ENCODE measurements around the gene CDK5RAP2.
"Not testable (repeated sequence)": the region's sequence is repeated elsewhere in the genome, so short reads cannot be mapped to it uniquely, and the experiment has no call there.

CDK5RAP2 gene

GRCh38 chr9:120474591-120475243 is 105.2 kb downstream of the CDK5RAP2 start:
- Histone ChIP-seq H3K27ac (ENCODE audit: low read depth, low read length, severe bottlenecking) (no peak overlapping the region), H3K4me3 (ENCODE audit: extremely low read depth, insufficient read depth, low read length, poor library complexity, severe bottlenecking) (no peak overlapping the region), H3K36me3 (ENCODE audit: control insufficient read depth, insufficient read depth, low read length) (peaks cover 67% of the 10 kb centered on the region), H3K4me1 (ENCODE audit: control insufficient read depth, insufficient read depth, low read length, poor library complexity, severe bottlenecking) (no peaks in the 10 kb centered on the region), H3K9me3 (ENCODE audit: control insufficient read depth, low read length) (no peaks in the 10 kb centered on the region)
- 83 to 91% methylated on average over 3 of the region's 3 CpGs for WGBS, 2 experiments (ENCODE audit: insufficient coverage in 2 of 2)

GRCh38 chr9:120473608-120474007 is 106.4 kb downstream of the CDK5RAP2 start:
- Histone ChIP-seq H3K9me3 (ENCODE audit: control insufficient read depth, low read length) (no peaks in the 10 kb centered on the region), H3K36me3 (ENCODE audit: control insufficient read depth, insufficient read depth, low read length) (peaks cover 67% of the 10 kb centered on the region), H3K4me3 (ENCODE audit: extremely low read depth, insufficient read depth, low read length, poor library complexity, severe bottlenecking) (no peak overlapping the region), H3K27ac (ENCODE audit: low read depth, low read length, severe bottlenecking) (no peak overlapping the region), H3K4me1 (ENCODE audit: control insufficient read depth, insufficient read depth, low read length, poor library complexity, severe bottlenecking) (no peaks in the 10 kb centered on the region)
- 100% methylated on average over 1 to 2 of the region's 3 CpGs for WGBS, 2 experiments (ENCODE audit: insufficient coverage in 2 of 2)

- Histone ChIP-seq H3K27ac (ENCODE audit: low read depth, low read length, severe bottlenecking) (no peak overlapping the region), H3K9me3 (ENCODE audit: control insufficient read depth, low read length) (no peaks in the 10 kb centered on the region), H3K4me1 (ENCODE audit: control insufficient read depth, insufficient read depth, low read length, poor library complexity, severe bottlenecking) (no peaks in the 10 kb centered on the region), H3K36me3 (ENCODE audit: control insufficient read depth, insufficient read depth, low read length) (peaks cover 40% of the 10 kb centered on the region), H3K4me3 (ENCODE audit: extremely low read depth, insufficient read depth, low read length, poor library complexity, severe bottlenecking) (no peak overlapping the region)
- WGBS, 2 experiments (ENCODE audit: insufficient coverage in 2 of 2): 92% methylated on average over 2 of the region's 3 CpGs; no CpG with 5 or more reads in 1 of the 2 experiments
These were observed 114.1 kb downstream of the CDK5RAP2 start for GRCh38 chr9:120465685-120466407.

GRCh38 chr9:120464887-120465421 is 115.0 kb downstream of the CDK5RAP2 start:
- no peak overlapping the region for H3K27ac ChIP-seq (ENCODE audit: low read depth, low read length, severe bottlenecking)
- no peaks in the 10 kb centered on the region for H3K4me1 ChIP-seq (ENCODE audit: control insufficient read depth, insufficient read depth, low read length, poor library complexity, severe bottlenecking)
- WGBS, 2 experiments (ENCODE audit: insufficient coverage in 2 of 2): 100% methylated on average over 1 to 3 of the region's 4 CpGs
- peaks cover 45% of the 10 kb centered on the region for H3K36me3 ChIP-seq (ENCODE audit: control insufficient read depth, insufficient read depth, low read length)
- no peak overlapping the region for H3K4me3 ChIP-seq (ENCODE audit: extremely low read depth, insufficient read depth, low read length, poor library complexity, severe bottlenecking)
- H3K9me3 ChIP-seq (ENCODE audit: control insufficient read depth, low read length): no peaks in the 10 kb centered on the region

- Histone ChIP-seq H3K36me3 (ENCODE audit: control insufficient read depth, insufficient read depth, low read length) (peaks cover 47% of the 10 kb centered on the region), H3K27ac (ENCODE audit: low read depth, low read length, severe bottlenecking) (no peak overlapping the region), H3K4me1 (ENCODE audit: control insufficient read depth, insufficient read depth, low read length, poor library complexity, severe bottlenecking) (no peaks in the 10 kb centered on the region), H3K9me3 (ENCODE audit: control insufficient read depth, low read length) (no peaks in the 10 kb centered on the region), H3K4me3 (ENCODE audit: extremely low read depth, insufficient read depth, low read length, poor library complexity, severe bottlenecking) (no peak overlapping the region)
- 74 to 92% methylated on average over 4 to 6 of the region's 6 CpGs for WGBS, 2 experiments (ENCODE audit: insufficient coverage in 2 of 2)
These were observed 115.6 kb downstream of the CDK5RAP2 start for GRCh38 chr9:120464176-120464886.

GRCh38 chr9:120463765-120464164 is 116.2 kb downstream of the CDK5RAP2 start:
- H3K9me3 ChIP-seq (ENCODE audit: control insufficient read depth, low read length): no peaks in the 10 kb centered on the region
- 97 to 100% methylated on average over 2 of the region's 4 CpGs for WGBS, 2 experiments (ENCODE audit: insufficient coverage in 2 of 2)
- H3K36me3 ChIP-seq (ENCODE audit: control insufficient read depth, insufficient read depth, low read length): peaks cover 51% of the 10 kb centered on the region
- H3K27ac ChIP-seq (ENCODE audit: low read depth, low read length, severe bottlenecking): no peak overlapping the region
- H3K4me3 ChIP-seq (ENCODE audit: extremely low read depth, insufficient read depth, low read length, poor library complexity, severe bottlenecking): no peak overlapping the region
- no peaks in the 10 kb centered on the region for H3K4me1 ChIP-seq (ENCODE audit: control insufficient read depth, insufficient read depth, low read length, poor library complexity, severe bottlenecking)

- not testable (repeated sequence) for H3K9me3 ChIP-seq (ENCODE audit: control insufficient read depth, low read length); H3K27ac ChIP-seq (ENCODE audit: low read depth, low read length, severe bottlenecking); H3K4me1 ChIP-seq (ENCODE audit: control insufficient read depth, insufficient read depth, low read length, poor library complexity, severe bottlenecking); H3K4me3 ChIP-seq (ENCODE audit: extremely low read depth, insufficient read depth, low read length, poor library complexity, severe bottlenecking)
- WGBS, 2 experiments (ENCODE audit: insufficient coverage in 2 of 2): 92 to 97% methylated on average over 6 to 7 of the region's 9 CpGs
- H3K36me3 ChIP-seq (ENCODE audit: control insufficient read depth, insufficient read depth, low read length): peaks cover 45% of the 10 kb centered on the region
These were observed 118.3 kb downstream of the CDK5RAP2 start for GRCh38 chr9:120461677-120462076.

- Histone ChIP-seq H3K36me3 (ENCODE audit: control insufficient read depth, insufficient read depth, low read length) (peaks cover 53% of the 10 kb centered on the region), H3K27ac (ENCODE audit: low read depth, low read length, severe bottlenecking) (no peak overlapping the region)
These were observed 123.7 kb downstream of the CDK5RAP2 start for GRCh38 chr9:120456218-120456617.

GRCh38 chr9:120454467-120454866 is 125.5 kb downstream of the CDK5RAP2 start:
- no peak overlapping the region for H3K27ac ChIP-seq (ENCODE audit: low read depth, low read length, severe bottlenecking)
- no peak overlapping the region for H3K4me3 ChIP-seq (ENCODE audit: extremely low read depth, insufficient read depth, low read length, poor library complexity, severe bottlenecking)
- H3K36me3 ChIP-seq (ENCODE audit: control insufficient read depth, insufficient read depth, low read length): peaks cover 43% of the 10 kb centered on the region
- 88 to 100% methylated on average over 1 of the region's 3 CpGs for WGBS, 2 experiments (ENCODE audit: insufficient coverage in 2 of 2)
- H3K9me3 ChIP-seq (ENCODE audit: control insufficient read depth, low read length): no peaks in the 10 kb centered on the region
- H3K4me1 ChIP-seq (ENCODE audit: control insufficient read depth, insufficient read depth, low read length, poor library complexity, severe bottlenecking): no peaks in the 10 kb centered on the region

More at GRCh38 chr9:120456218-120456617, 123.7 kb downstream of the CDK5RAP2 start:
- no peaks in the 10 kb centered on the region for H3K9me3 ChIP-seq (ENCODE audit: control insufficient read depth, low read length)
- H3K4me3 ChIP-seq (ENCODE audit: extremely low read depth, insufficient read depth, low read length, poor library complexity, severe bottlenecking): no peak overlapping the region
- 87% methylated on average over 3 of the region's 3 CpGs; no CpG with 5 or more reads in 1 of the 2 experiments for WGBS, 2 experiments (ENCODE audit: insufficient coverage in 2 of 2)
- H3K4me1 ChIP-seq (ENCODE audit: control insufficient read depth, insufficient read depth, low read length, poor library complexity, severe bottlenecking): no peaks in the 10 kb centered on the region

GRCh38 chr9:120453792-120454191 is 126.2 kb downstream of the CDK5RAP2 start:
- Histone ChIP-seq H3K27ac (ENCODE audit: low read depth, low read length, severe bottlenecking) (no peak overlapping the region), H3K36me3 (ENCODE audit: control insufficient read depth, insufficient read depth, low read length) (peaks cover 39% of the 10 kb centered on the region), H3K4me1 (ENCODE audit: control insufficient read depth, insufficient read depth, low read length, poor library complexity, severe bottlenecking) (no peaks in the 10 kb centered on the region), H3K9me3 (ENCODE audit: control insufficient read depth, low read length) (no peaks in the 10 kb centered on the region), H3K4me3 (ENCODE audit: extremely low read depth, insufficient read depth, low read length, poor library complexity, severe bottlenecking) (no peak overlapping the region)
- 85 to 89% methylated on average over 1 to 2 of the region's 4 CpGs for WGBS, 2 experiments (ENCODE audit: insufficient coverage in 2 of 2)
